T-cell (primary cell): Measurements from ENCODE around the gene SERINC2. TPM values are rescaled to one million over a fixed set of nuclear protein-coding genes. Genes with fewer than 3 reads are reported as not detected.

Experiments
- ATAC-seq, 4 experiments: fragments of 200-7000 bp in 3 of 4; fragments of 150-1000 bp in 1 of 4; cut with Tn5 transposase; replicated peaks in 1 of 4; 1 replicate in 3 of 4; 2 replicates in 1 of 4; pipeline ENCODE4 v1.10.0; 2021; ENCODE audit warnings: moderate library complexity in 3 of 4, mild to moderate bottlenecking in 2 of 4, moderate number of reproducible peaks in 1 of 4
- CTCF ChIA-PET, 2 donors: fragments of 300-600 bp; sonication (Branson Sonifier 250); formaldehyde crosslinking; loops; one replicate each; lab custom pipeline; 2022; ENCODE audit warnings: antibody characterized with exemption in 2 of 2; lab: Charles Lee
- POLR2A ChIA-PET, 2 donors: fragments of 300-600 bp; sonication (Branson Sonifier 250); formaldehyde crosslinking; loops; one replicate each; lab custom pipeline; 2022; ENCODE audit warnings: antibody characterized with exemption in 2 of 2; lab: Charles Lee
- DNase-seq, 35 experiments: peaks; one replicate each; pipeline versions ENCODE4 v3.0.0 to v3.0.0-alpha.2; 2013 to 2023
- H3K27ac ChIP-seq: one replicate; pipeline ENCODE4 v1.5.1; 2013; ENCODE audit warnings: low read length
- H3K27me3 ChIP-seq, 2 experiments: replicated peaks in 1 of 2; 1 replicate in 1 of 2; 2 replicates in 1 of 2; pipeline versions ENCODE4 v1.6.1 to v1.7.0; 2013; ENCODE audit warnings: low read length in 1 of 2, mixed read lengths in 1 of 2; ENCODE audit not compliant: control insufficient read depth in 2 of 2, insufficient read depth in 2 of 2; ENCODE audit errors: extremely low read depth in 1 of 2
- H3K36me3 ChIP-seq, 2 donors: 1 replicate in 1 of 2; 2 replicates in 1 of 2; pipeline versions ENCODE4 v1.6.1 to v1.7.0; 2013; ENCODE audit warnings: low read length in 1 of 2; ENCODE audit not compliant: control insufficient read depth in 2 of 2, insufficient read depth in 1 of 2; ENCODE audit errors: extremely low read depth in 1 of 2
- H3K4me1 ChIP-seq, 2 experiments: 1 replicate in 1 of 2; 2 replicates in 1 of 2; pipeline versions ENCODE4 v1.6.1 to v1.7.0; 2013; ENCODE audit warnings: low read length in 2 of 2, mixed read lengths in 1 of 2; ENCODE audit not compliant: insufficient read depth in 2 of 2, control insufficient read depth in 1 of 2; ENCODE audit errors: extremely low read depth in 1 of 2
- H3K4me3 ChIP-seq, 2 donors: 1 replicate in 1 of 2; 2 replicates in 1 of 2; pipeline versions ENCODE4 v1.5.1 to v1.7.0; 2013; ENCODE audit warnings: mild to moderate bottlenecking in 2 of 2, low read length in 1 of 2, moderate library complexity in 1 of 2; ENCODE audit not compliant: control insufficient read depth in 1 of 2; ENCODE audit errors: extremely low read depth in 1 of 2
- H3K9me3 ChIP-seq: 2 replicates; pipeline ENCODE4 v1.7.0; 2013
- H3K27ac Mint-ChIP-seq, 2 donors: one replicate each; pipeline ENCODE4 v1.8.0; 2020 to 2021; ENCODE audit warnings: mild to moderate bottlenecking in 2 of 2, mixed read lengths in 2 of 2
- H3K27me3 Mint-ChIP-seq, 2 donors: one replicate each; pipeline ENCODE4 v1.8.0; 2021 to 2022; ENCODE audit warnings: mixed read lengths in 2 of 2
- H3K36me3 Mint-ChIP-seq: one replicate; pipeline ENCODE4 v1.8.0; 2021; ENCODE audit warnings: mixed read lengths
- H3K4me1 Mint-ChIP-seq, 3 donors: one replicate each; pipeline ENCODE4 v1.8.0; 2020 to 2022; ENCODE audit warnings: mixed read lengths in 3 of 3, mild to moderate bottlenecking in 1 of 3
- H3K4me3 Mint-ChIP-seq, 3 donors: one replicate each; pipeline ENCODE4 v1.8.0; 2020 to 2022; ENCODE audit warnings: mild to moderate bottlenecking in 3 of 3, mixed read lengths in 3 of 3, moderate library complexity in 3 of 3
- H3K9me3 Mint-ChIP-seq, 3 donors: one replicate each; pipeline ENCODE4 v1.8.0; 2020 to 2022; ENCODE audit warnings: mixed read lengths in 3 of 3
- WGBS: methylation state at CpG from one replicate; pipeline ENCODE4 v1.1.5; 2013; ENCODE audit warnings: missing lambda C conversion rate; ENCODE audit not compliant: insufficient coverage; 5-methylcytosine and 5-hydroxymethylcytosine counted together
- total RNA-seq, 35 experiments: library from RNA in 6 of 35; stranded (reverse) in 6 of 35; fragments of 120-200 nt in 1 of 35; gene quantifications; one replicate each; pipeline versions ENCODE4 v1.2.1 to v1.2.4 and lab custom pipeline; 2013 to 2026

The SERINC2 gene
- total RNA-seq, 5 donors from 2014 or later (not counting 1 experiment from before 2014, with no cell fraction given): 0.26 to 0.82 (median 0.36) TPM; not detected in 2

DNA sequence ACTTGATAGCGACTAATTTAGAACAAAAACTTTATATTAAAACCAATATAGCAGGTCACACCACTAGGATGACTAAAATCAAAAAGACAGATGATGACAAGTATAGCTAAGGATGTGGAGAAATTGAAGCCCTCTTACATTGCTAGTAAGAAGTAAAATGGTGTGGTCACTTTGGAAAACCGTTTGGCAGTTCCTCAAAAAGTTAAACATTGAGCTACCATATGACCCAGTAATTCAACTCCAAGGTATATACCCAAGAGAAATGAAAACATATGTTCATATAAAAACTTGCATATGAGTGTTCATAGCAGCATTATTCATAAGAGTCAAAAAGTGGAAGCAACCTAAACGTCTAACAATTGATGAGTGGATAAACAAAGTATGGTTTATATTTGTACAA, 13.0 kb upstream of the SERINC2 start:
- WGBS: 57% methylated on average over 1 of the region's 3 CpGs
- DNase-seq (no peak), ATAC-seq (no peak)
- Histone ChIP-seq H3K27me3 (peaks cover 0 to 2% of the 10 kb centered on the region in 2 experiments), H3K36me3 (no peaks in the 10 kb centered on the region), H3K9me3 (no peaks in the 10 kb centered on the region), H3K27ac (no peak overlapping the region), H3K4me1 (peaks cover 0 to 1% of the 10 kb centered on the region in 2 experiments), H3K4me3 (no peak overlapping the region)
- ChIA-PET CTCF (no interaction called here), POLR2A (no interaction called here)
- H3K4me3 Mint-ChIP-seq: no peak overlapping the region
- H3K27ac Mint-ChIP-seq: no peak overlapping the region
- H3K9me3 Mint-ChIP-seq: no peaks in the 10 kb centered on the region
- H3K36me3 Mint-ChIP-seq: no peaks in the 10 kb centered on the region
- H3K4me1 Mint-ChIP-seq: peaks cover 1 to 4% (median 4%) of the 10 kb centered on the region in 3 donors
- peaks cover 6 to 10% of the 10 kb centered on the region in 2 donors for H3K27me3 Mint-ChIP-seq

DNA sequence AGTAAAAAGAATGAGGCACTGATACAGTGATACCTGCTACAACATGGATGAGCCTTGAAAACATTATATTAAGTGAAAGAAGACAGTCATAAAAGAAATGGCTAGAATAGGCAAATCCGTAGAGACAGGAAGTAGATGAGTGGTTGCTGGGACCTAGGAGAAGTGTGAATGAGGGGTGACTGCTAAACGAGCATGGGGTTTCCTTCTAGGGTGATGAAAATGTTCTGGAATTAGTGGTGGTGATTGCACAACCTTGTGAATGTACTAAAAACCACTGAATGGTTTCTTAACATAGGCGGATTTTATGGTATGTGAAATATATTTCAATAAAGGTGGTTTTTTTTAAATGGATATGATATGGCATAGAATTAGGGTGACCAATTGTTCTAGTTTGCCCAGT, 12.6 kb upstream of the SERINC2 start:
- Mint-ChIP-seq H3K4me1 (peaks cover 0 to 1% (median under 1%) of the 10 kb centered on the region in 3 donors), H3K27ac (no peak overlapping the region), H3K27me3 (peaks cover 7 to 10% of the 10 kb centered on the region in 2 donors), H3K4me3 (no peak overlapping the region), H3K9me3 (no peaks in the 10 kb centered on the region), H3K36me3 (no peaks in the 10 kb centered on the region)
- Histone ChIP-seq H3K36me3 (no peaks in the 10 kb centered on the region), H3K27ac (no peak overlapping the region), H3K4me3 (no peak overlapping the region), H3K9me3 (no peaks in the 10 kb centered on the region), H3K4me1 (no peaks in the 10 kb centered on the region), H3K27me3 (no peaks in the 10 kb centered on the region)
- ChIA-PET CTCF (no interaction called here), POLR2A (no interaction called here)
- WGBS: 47% methylated on average over 3 of the region's 3 CpGs
- DNase-seq: no peak
- no peak for ATAC-seq

DNA sequence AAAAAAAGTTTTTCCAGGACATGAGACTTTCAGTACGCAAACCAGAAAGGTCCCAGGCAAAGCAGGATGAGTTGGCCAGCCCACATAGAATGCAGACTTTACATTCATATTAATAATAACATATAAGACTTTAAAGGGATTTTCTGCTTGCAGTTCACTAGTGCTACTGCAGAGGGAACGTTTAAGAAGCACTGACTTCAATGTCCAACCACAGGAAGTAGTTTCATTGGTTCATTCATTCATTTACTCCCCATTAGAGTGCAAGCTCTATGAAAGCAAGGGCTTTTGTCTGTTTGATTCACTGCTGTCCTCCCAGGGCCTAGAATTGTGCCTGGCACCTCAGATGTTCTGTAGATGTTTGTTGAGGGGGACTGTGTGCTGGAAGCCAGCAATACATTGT, 11.8 kb upstream of the SERINC2 start:
- Mint-ChIP-seq H3K27me3 (peaks cover 7 to 10% of the 10 kb centered on the region in 2 donors), H3K9me3 (no peaks in the 10 kb centered on the region), H3K36me3 (no peaks in the 10 kb centered on the region), H3K4me1 (no peaks in the 10 kb centered on the region), H3K27ac (no peak overlapping the region), H3K4me3 (no peak overlapping the region)
- H3K27ac ChIP-seq: no peak overlapping the region
- H3K4me1 ChIP-seq: no peaks in the 10 kb centered on the region
- H3K36me3 ChIP-seq: no peaks in the 10 kb centered on the region
- 0% methylated on average over 1 of the region's 2 CpGs for WGBS
- no peaks in the 10 kb centered on the region for H3K27me3 ChIP-seq
- DNase-seq (no peak), ATAC-seq (no peak)
- ChIA-PET POLR2A (no interaction called here), CTCF (no interaction called here)
- H3K9me3 ChIP-seq: no peaks in the 10 kb centered on the region
- H3K4me3 ChIP-seq: no peak overlapping the region

DNA sequence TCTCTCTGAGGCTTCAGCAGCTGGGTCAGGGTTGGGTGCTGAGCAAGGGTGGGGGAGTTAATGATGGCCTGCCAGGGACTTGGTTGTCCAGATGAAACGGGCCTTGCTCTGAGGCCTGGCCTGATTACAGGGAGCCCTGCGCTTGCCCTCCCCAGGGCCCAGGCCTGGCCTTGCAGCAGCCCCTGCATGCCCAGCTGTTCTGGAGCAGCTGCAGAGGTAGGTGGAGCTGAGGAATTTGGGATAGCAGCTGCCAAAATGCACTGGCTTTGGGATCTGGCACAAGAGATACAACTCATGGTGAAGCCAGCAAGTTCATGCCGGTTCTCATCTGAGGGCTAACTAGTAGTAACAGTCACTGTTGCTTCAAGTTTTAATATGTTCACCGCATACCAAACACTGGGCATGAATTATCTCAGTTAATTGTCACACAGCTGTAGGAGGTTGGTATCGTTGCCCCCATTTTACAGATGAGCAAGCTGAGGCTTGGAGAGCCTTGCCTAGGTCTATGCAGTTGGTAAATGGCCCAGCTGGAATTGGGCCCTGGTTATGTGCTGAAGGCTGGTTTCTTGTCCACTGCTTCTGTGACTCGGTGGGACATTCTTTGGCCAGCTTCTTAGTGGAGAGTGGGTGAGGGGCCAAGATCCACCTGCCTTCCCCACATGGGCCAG, 7.3 kb upstream of the SERINC2 start:
- H3K27ac Mint-ChIP-seq: no peak overlapping the region
- CTCF ChIA-PET: interaction anchor here in 1 of 2 donors (0.6 kb wide), 1 partner anchor 699 kb away, joined by 3 read pairs; no protein-coding TSS in a partner anchor
- no peak overlapping the region for H3K4me3 Mint-ChIP-seq
- ATAC-seq (no peak), DNase-seq (no peak)
- no peaks in the 10 kb centered on the region for H3K9me3 Mint-ChIP-seq
- no peaks in the 10 kb centered on the region for H3K36me3 Mint-ChIP-seq
- H3K4me1 Mint-ChIP-seq: no peaks in the 10 kb centered on the region
- Histone ChIP-seq H3K27ac (no peak overlapping the region), H3K4me1 (no peaks in the 10 kb centered on the region), H3K9me3 (no peaks in the 10 kb centered on the region), H3K27me3 (peaks cover 0 to 26% of the 10 kb centered on the region in 2 experiments), H3K4me3 (no peak overlapping the region), H3K36me3 (no peaks in the 10 kb centered on the region)
- POLR2A ChIA-PET: no interaction called here
- 90% methylated on average over 4 of the region's 6 CpGs for WGBS
- H3K27me3 Mint-ChIP-seq: peaks cover 28 to 31% of the 10 kb centered on the region in 2 donors

DNA sequence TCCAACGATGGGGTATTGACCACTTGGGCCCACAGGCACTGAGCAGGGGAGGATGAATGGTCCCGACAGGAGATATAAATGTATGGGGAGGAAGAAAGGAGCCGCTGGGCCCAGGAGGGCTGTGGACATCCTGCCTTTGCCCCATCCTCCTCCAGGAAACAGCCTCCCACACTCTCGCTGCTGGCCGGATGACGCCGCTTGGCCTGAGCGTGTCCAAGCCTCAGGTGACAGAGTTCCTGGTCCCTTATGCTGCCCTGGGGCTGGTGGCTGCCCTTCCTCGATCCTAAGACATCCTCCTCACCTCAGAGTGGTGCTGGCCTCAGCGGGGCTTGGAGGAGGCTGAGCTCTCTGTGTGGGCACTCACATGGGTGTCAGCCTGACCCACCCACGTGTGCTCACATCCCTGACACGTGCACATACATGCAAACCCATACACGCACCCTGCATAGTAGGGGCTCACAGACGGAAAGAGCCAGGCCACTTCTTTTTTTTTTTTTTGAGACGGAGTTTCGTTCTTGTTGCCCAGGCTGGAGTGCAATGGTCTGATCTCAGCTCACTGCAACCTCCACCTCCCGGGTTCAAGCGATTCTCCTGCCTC, 5.9 kb upstream of the SERINC2 start:
- 82% methylated on average over 11 of the region's 18 CpGs for WGBS
- H3K9me3 Mint-ChIP-seq: no peaks in the 10 kb centered on the region
- POLR2A ChIA-PET: no interaction called here

DNA sequence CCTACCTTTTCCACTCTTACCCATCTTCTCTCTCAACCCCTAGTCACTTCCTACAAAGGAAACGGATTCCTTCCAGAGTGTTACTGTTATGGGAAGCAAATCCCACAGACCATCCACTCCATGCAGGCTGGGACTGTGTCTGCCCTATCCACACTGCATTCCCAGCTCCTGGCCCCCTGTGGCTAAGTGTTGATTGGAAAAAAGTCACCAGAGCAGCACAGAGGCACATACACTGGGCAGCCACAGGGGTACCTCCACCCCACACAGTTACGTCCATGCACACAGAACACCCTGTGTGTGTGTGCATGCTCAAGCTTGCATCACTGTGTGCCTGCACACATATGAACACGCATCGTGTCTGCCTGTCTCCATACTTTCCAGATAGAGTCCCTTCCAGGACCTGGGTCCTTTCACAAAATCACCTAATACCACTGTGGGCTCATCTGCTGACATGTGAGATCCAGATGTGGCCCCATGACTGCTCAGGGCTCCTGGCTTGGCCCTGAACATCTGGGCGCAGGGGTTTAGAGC, 4.2 kb upstream of the SERINC2 start:
- CTCF ChIA-PET: no interaction called here
- H3K9me3 ChIP-seq: no peaks in the 10 kb centered on the region
- no peak overlapping the region for H3K27ac ChIP-seq
- WGBS: 89% methylated on average over 4 of the region's 5 CpGs
- no peaks in the 10 kb centered on the region for H3K36me3 Mint-ChIP-seq
- H3K9me3 Mint-ChIP-seq: no peaks in the 10 kb centered on the region
- no peaks in the 10 kb centered on the region for H3K36me3 ChIP-seq
- peaks cover 44 to 54% of the 10 kb centered on the region in 2 donors for H3K27me3 Mint-ChIP-seq
- H3K27ac Mint-ChIP-seq: no peak overlapping the region
- POLR2A ChIA-PET: no interaction called here
- ATAC-seq (no peak), DNase-seq (no peak)
- peaks cover 9 to 10% (median 10%) of the 10 kb centered on the region in 3 donors for H3K4me1 Mint-ChIP-seq
- peaks cover 6 to 55% of the 10 kb centered on the region in 2 experiments for H3K27me3 ChIP-seq
- H3K4me1 ChIP-seq: peaks cover 0 to 11% of the 10 kb centered on the region in 2 experiments
- H3K4me3 ChIP-seq: no peak overlapping the region
- no peak overlapping the region for H3K4me3 Mint-ChIP-seq

More for the DNA sequence above, 5.9 kb upstream of the SERINC2 start:
- ATAC-seq (no peak), DNase-seq (no peak)
- no peak overlapping the region for H3K4me3 ChIP-seq
- H3K9me3 ChIP-seq: no peaks in the 10 kb centered on the region
- Mint-ChIP-seq H3K4me1 (peaks cover under 1% of the 10 kb centered on the region in 3 donors), H3K4me3 (no peak overlapping the region), H3K27ac (no peak overlapping the region), H3K36me3 (no peaks in the 10 kb centered on the region), H3K27me3 (peaks cover 42 to 45% of the 10 kb centered on the region in 2 donors)
- CTCF ChIA-PET: no interaction called here
- no peaks in the 10 kb centered on the region for H3K4me1 ChIP-seq
- no peak overlapping the region for H3K27ac ChIP-seq
- peaks cover 3 to 40% of the 10 kb centered on the region in 2 experiments for H3K27me3 ChIP-seq
- H3K36me3 ChIP-seq: no peaks in the 10 kb centered on the region
